Prostate gland (tissue), 2 donors: ENCODE results near the gene GPRC5A. TPM values are rescaled to one million over a fixed set of nuclear protein-coding genes. Genes with fewer than 3 reads are reported as not detected.
"Not testable (repeated sequence)": the region's sequence is repeated elsewhere in the genome, so short reads cannot be mapped to it uniquely, and the experiment has no call there.

Experiments used
- DNase-seq: peaks from one replicate; pipeline ENCODE4 v3.0.0-alpha.2; 2019; ENCODE audit warnings: low spot score
- H3K27ac ChIP-seq, 2 donors: fragments of 200-600 bp; sonication (generic); 2 replicates each; pipeline ENCODE4 v1.5.1; 2017 to 2019
- H3K27me3 ChIP-seq: fragments of 200-600 bp; sonication (generic); replicated peaks from 2 replicates; pipeline ENCODE4 v1.5.1; 2019; ENCODE audit not compliant: insufficient read depth
- H3K36me3 ChIP-seq, 2 donors: fragments of 200-600 bp; sonication (generic); 1 replicate in 1 of 2; 2 replicates in 1 of 2; pipeline versions ENCODE4 v1.5.1 to v1.8.1; 2017 to 2019
- H3K4me1 ChIP-seq: fragments of 200-600 bp; sonication (generic); replicated peaks from 2 replicates; pipeline ENCODE4 v1.5.1; 2019
- H3K4me3 ChIP-seq, 2 donors: fragments of 200-600 bp; sonication (generic); 2 replicates each; pipeline ENCODE4 v1.5.1; 2017 to 2019
- H3K9me3 ChIP-seq: fragments of 200-600 bp; sonication (generic); 2 replicates; pipeline ENCODE4 v1.5.1; 2017
- POLR2A ChIP-seq: fragments of 450-650 bp; IDR thresholded peaks from one replicate; pipeline ENCODE4 v1.6.1; 2016; ENCODE audit warnings: antibody characterized with exemption, mild to moderate bottlenecking
- POLR2AphosphoS5 ChIP-seq: sonication (generic); formaldehyde crosslinking; IDR thresholded peaks from one replicate; pipeline ENCODE4 v1.6.1; 2017; ENCODE audit warnings: antibody characterized with exemption
- WGBS: methylation state at CpG from one replicate; pipeline ENCODE4 v1.1.5; 2018; 5-methylcytosine and 5-hydroxymethylcytosine counted together
- intact Hi-C: fragments of 100-400 bp; cut with DNase I; formaldehyde crosslinking; loops from one replicate; pipeline ENCODE4 v1.14.2; 2022
- total RNA-seq, 2 donors: library from RNA; depleted of rRNA; stranded (reverse); fragments of >200 nt; gene quantifications; one replicate each; pipeline ENCODE4 v1.1.0, GENCODE V29; 2016
- TF ChIP-seq, protein P1 (sequence below), 4 experiments: fragments of 200-600 bp in 2 of 4; fragments of 450-650 bp in 2 of 4; sonication (generic) in 2 of 4; IDR thresholded peaks; 1 replicate in 3 of 4; 2 replicates in 1 of 4; pipeline ENCODE4 v1.5.1; 2016 to 2019; ENCODE audit warnings: antibody characterized with exemption in 4 of 4, mild to moderate bottlenecking in 2 of 4, moderate library complexity in 2 of 4

The GPRC5A gene, protein sequence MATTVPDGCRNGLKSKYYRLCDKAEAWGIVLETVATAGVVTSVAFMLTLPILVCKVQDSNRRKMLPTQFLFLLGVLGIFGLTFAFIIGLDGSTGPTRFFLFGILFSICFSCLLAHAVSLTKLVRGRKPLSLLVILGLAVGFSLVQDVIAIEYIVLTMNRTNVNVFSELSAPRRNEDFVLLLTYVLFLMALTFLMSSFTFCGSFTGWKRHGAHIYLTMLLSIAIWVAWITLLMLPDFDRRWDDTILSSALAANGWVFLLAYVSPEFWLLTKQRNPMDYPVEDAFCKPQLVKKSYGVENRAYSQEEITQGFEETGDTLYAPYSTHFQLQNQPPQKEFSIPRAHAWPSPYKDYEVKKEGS
- 10 to 100 TPM in 1 of 2 donors, 1 to 10 TPM in 1; 5.4 to 22.2 TPM for total RNA-seq

- Histone ChIP-seq H3K36me3 (no peaks in the 10 kb centered on the region), H3K9me3 (no peaks in the 10 kb centered on the region), H3K27me3 (no peaks in the 10 kb centered on the region), H3K4me3 (peak within 1 kb of the TSS; percentile 41 to 44), H3K4me1 (no peaks in the 10 kb centered on the region), H3K27ac (peak within 1 kb of the TSS; percentile 75 to 82)
- WGBS: 1% methylated on average over 48 of the region's 50 CpGs
- intact Hi-C loops: no loop called here
- DNase-seq: peak; percentile 81
- TF ChIP-seq, protein P1, sequence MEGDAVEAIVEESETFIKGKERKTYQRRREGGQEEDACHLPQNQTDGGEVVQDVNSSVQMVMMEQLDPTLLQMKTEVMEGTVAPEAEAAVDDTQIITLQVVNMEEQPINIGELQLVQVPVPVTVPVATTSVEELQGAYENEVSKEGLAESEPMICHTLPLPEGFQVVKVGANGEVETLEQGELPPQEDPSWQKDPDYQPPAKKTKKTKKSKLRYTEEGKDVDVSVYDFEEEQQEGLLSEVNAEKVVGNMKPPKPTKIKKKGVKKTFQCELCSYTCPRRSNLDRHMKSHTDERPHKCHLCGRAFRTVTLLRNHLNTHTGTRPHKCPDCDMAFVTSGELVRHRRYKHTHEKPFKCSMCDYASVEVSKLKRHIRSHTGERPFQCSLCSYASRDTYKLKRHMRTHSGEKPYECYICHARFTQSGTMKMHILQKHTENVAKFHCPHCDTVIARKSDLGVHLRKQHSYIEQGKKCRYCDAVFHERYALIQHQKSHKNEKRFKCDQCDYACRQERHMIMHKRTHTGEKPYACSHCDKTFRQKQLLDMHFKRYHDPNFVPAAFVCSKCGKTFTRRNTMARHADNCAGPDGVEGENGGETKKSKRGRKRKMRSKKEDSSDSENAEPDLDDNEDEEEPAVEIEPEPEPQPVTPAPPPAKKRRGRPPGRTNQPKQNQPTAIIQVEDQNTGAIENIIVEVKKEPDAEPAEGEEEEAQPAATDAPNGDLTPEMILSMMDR (IDR thresholded peaks at IDR 0.05): peak in 1 of 4 experiments; percentile 32
- TF ChIP-seq POLR2AphosphoS5 (peak; percentile 73), POLR2A (peak; percentile 82)
Measured at GRCh38 chr12:12891080-12891880, at the start of gene GPRC5A. Gene GPRC5A (plus strand): TSS chr12:12891562. CDS start chr12:12908250, 16,688 bp downstream.

GRCh38 chr12:12845794-12846243 lies 45.5 kb upstream of the GPRC5A start:
- DNase-seq: no peak
- H3K27me3 ChIP-seq: no peaks in the 10 kb centered on the region
- no peaks in the 10 kb centered on the region for H3K36me3 ChIP-seq
- intact Hi-C loops: no loop called here
- TF ChIP-seq, protein P1 (IDR thresholded peaks at IDR 0.05): no peak
- no peak for TF ChIP-seq POLR2AphosphoS5
- no peak for TF ChIP-seq POLR2A
- H3K4me3 ChIP-seq: no peak overlapping the region
- WGBS: 94% methylated on average over 4 of the region's 4 CpGs
- no peak overlapping the region for H3K27ac ChIP-seq
- H3K4me1 ChIP-seq: no peaks in the 10 kb centered on the region
- H3K9me3 ChIP-seq: no peaks in the 10 kb centered on the region

GRCh38 chr12:12846780-12847179 lies 44.6 kb upstream of the GPRC5A start:
- H3K4me1 ChIP-seq, intact Hi-C loops, H3K4me3 ChIP-seq, H3K9me3 ChIP-seq, H3K36me3 ChIP-seq, H3K27ac ChIP-seq, H3K27me3 ChIP-seq, DNase-seq: not testable (repeated sequence)
- WGBS: 100% methylated on average over 3 of the region's 3 CpGs

DNA sequence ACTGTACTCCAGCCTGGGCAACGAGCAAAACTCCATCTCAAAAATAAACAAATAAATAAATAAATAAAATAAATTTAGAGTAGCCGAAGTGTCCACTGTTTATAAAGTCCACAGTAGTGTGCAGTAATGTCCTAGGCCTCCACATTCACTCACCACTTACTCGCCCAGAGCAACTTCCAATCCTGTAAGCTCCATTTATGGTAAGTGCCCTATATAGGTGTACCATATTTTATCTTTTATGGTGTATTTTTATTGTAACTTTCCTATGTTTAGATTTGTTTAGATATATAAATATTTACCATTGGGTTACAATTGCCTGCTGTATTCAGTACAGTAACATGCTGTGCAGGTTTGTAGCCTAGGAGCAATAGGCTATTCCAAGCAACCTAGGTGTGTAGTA lies 37.9 kb upstream of the GPRC5A start:
- H3K27ac ChIP-seq: no peak overlapping the region
- no peaks in the 10 kb centered on the region for H3K36me3 ChIP-seq
- intact Hi-C loops: no loop called here
- DNase-seq: no peak
- H3K9me3 ChIP-seq: no peaks in the 10 kb centered on the region
- H3K4me1 ChIP-seq: no peaks in the 10 kb centered on the region
- TF ChIP-seq POLR2AphosphoS5 (no peak), POLR2A (no peak)
- TF ChIP-seq, protein P1 (IDR thresholded peaks at IDR 0.05): no peak
- H3K4me3 ChIP-seq: no peak overlapping the region
- 57% methylated on average over 3 of the region's 3 CpGs for WGBS
- no peaks in the 10 kb centered on the region for H3K27me3 ChIP-seq

- Histone ChIP-seq H3K36me3 (no peaks in the 10 kb centered on the region), H3K4me1 (no peaks in the 10 kb centered on the region), H3K27ac (no peak overlapping the region), H3K4me3 (no peak overlapping the region), H3K27me3 (no peaks in the 10 kb centered on the region), H3K9me3 (no peaks in the 10 kb centered on the region)
- TF ChIP-seq, protein P1 (IDR thresholded peaks at IDR 0.05): no peak
- TF ChIP-seq POLR2AphosphoS5: no peak
- TF ChIP-seq POLR2A: no peak
- intact Hi-C loops: no loop called here
- 67% methylated on average over 1 of the region's 1 CpG for WGBS
- DNase-seq: no peak
Measured at GRCh38 chr12:12859690-12860089, 31.7 kb upstream of the GPRC5A start.
